ENCODE results near the gene TOR1AIP1. TPM values are rescaled to one million over a fixed set of nuclear protein-coding genes. Genes with fewer than 3 reads are reported as not detected.

The TOR1AIP1 gene
- total RNA-seq, 1 donor from 2014 or later, result 68.8 TPM

DNA sequence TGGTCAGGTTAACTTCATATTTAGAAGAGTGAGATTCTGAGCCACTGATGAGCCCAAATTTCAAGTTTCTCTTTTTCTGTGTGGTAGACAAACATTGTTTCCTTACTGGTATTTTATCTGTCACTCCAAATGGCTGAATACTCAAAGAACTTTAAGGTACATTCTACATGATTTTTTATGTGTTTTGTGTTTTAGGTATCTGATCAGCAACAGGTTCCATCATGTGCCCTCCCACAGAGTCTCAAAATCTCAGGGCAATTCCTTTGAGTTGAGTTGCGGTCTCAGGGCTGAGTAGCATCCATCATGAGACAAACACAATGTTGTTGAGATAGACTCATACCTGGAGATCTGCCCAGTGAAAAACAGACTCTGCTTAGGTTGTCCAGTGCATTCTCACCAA is 57.9 kb downstream of the TOR1AIP1 start:
- Histone ChIP-seq H3K27me3 (no peaks in the 10 kb centered on the region), H3K9me3 (no peaks in the 10 kb centered on the region), H3K27ac (no peak overlapping the region), H3K4me3 (no peak overlapping the region), H3K4me1 (peaks cover 6% of the 10 kb centered on the region), H3K36me3 (no peaks in the 10 kb centered on the region)
- DNase-seq (no peak), ATAC-seq (no peak)
- TF ChIP-seq CTCF (IDR thresholded peaks at IDR 0.05), result no peak
- intact Hi-C loops (cut with DNase I), result no loop called here

- Histone ChIP-seq H3K36me3 (no peaks in the 10 kb centered on the region), H3K4me1 (peaks cover 6% of the 10 kb centered on the region), H3K27me3 (no peaks in the 10 kb centered on the region), H3K9me3 (no peaks in the 10 kb centered on the region), H3K4me3 (no peak overlapping the region), H3K27ac (no peak overlapping the region)
- TF ChIP-seq CTCF (IDR thresholded peaks at IDR 0.05), result no peak
- intact Hi-C loops (cut with DNase I), result no loop called here
- ATAC-seq (no peak), DNase-seq (no peak)
Measured at GRCh38 chr1:179941454-179941853, 59.4 kb downstream of the TOR1AIP1 start.

DNA sequence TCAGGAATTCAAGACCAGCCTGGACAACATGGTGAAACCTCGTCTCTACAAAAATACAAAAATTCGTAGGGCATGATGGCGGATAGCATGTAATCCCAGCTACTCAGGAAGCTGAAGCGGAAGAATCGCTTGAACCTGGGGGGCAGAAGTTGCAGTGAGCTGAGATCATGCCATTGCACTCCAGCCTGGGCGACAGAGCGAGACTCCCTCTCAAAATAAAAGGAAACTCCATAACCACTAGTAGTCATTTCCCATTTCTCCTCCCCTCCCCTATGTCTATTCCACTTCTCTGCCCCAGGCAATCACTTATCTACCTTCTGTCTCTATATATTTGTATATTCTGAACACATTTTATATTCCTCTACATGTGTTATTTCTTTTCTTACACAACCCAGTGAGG is 68.6 kb downstream of the TOR1AIP1 start:
- intact Hi-C loops (cut with DNase I), result no loop called here
- no peak for ATAC-seq
- TF ChIP-seq CTCF (IDR thresholded peaks at IDR 0.05), result no peak

GRCh38 chr1:179951383-179952144 is 69.5 kb downstream of the TOR1AIP1 start:
- H3K4me1 ChIP-seq, result peaks cover 12% of the 10 kb centered on the region
- TF ChIP-seq CTCF (IDR thresholded peaks at IDR 0.05), result no peak
- H3K27ac ChIP-seq, result no peak overlapping the region
- no peaks in the 10 kb centered on the region for H3K36me3 ChIP-seq
- no peak overlapping the region for H3K4me3 ChIP-seq
- no peaks in the 10 kb centered on the region for H3K9me3 ChIP-seq
- intact Hi-C loops (cut with DNase I), result no loop called here
- DNase-seq (no peak), ATAC-seq (no peak)
- H3K27me3 ChIP-seq, result no peaks in the 10 kb centered on the region

More for the DNA sequence above, 68.6 kb downstream of the TOR1AIP1 start:
- Histone ChIP-seq H3K4me3 (no peak overlapping the region), H3K9me3 (no peaks in the 10 kb centered on the region), H3K27me3 (no peaks in the 10 kb centered on the region), H3K4me1 (peaks cover 5% of the 10 kb centered on the region), H3K27ac (no peak overlapping the region), H3K36me3 (no peaks in the 10 kb centered on the region)
- no peak for DNase-seq

GRCh38 chr1:179952186-179952585 is 70.1 kb downstream of the TOR1AIP1 start:
- TF ChIP-seq CTCF (IDR thresholded peaks at IDR 0.05), result no peak
- peak overlapping the region; percentile 96 for H3K27ac ChIP-seq
- H3K4me1 ChIP-seq, result peaks cover 18% of the 10 kb centered on the region
- no peaks in the 10 kb centered on the region for H3K27me3 ChIP-seq
- no peaks in the 10 kb centered on the region for H3K36me3 ChIP-seq
- ATAC-seq (no peak), DNase-seq (no peak)
- intact Hi-C loops (cut with DNase I), result no loop called here
- H3K4me3 ChIP-seq, result no peak overlapping the region
- H3K9me3 ChIP-seq, result no peaks in the 10 kb centered on the region
